MCF 10A (cell line): ENCODE measurements around the gene KLHL22. TPM values are rescaled to one million over a fixed set of nuclear protein-coding genes. Genes with fewer than 3 reads are reported as not detected.
"Not testable (repeated sequence)": the region's sequence is repeated elsewhere in the genome, so short reads cannot be mapped to it uniquely, and the experiment has no call there.

Experiments
- BruUV-seq: library from RNA; stranded (reverse); fragments of 400-500 nt; replicated peaks from 2 replicates; lab custom pipeline; 2021; lab: Mats Ljungman, UMichigan
- CTCF ChIA-PET: fragments of 300-600 bp; sonication (Branson Sonifier 250); formaldehyde crosslinking; extraction: SDS; loops from one replicate; lab custom pipeline; 2021; ENCODE audit warnings: antibody characterized with exemption, inconsistent platforms; lab: Yijun Ruan, JAX
- POLR2A ChIA-PET: fragments of 300-600, 350-650 bp; sonication (Branson Sonifier 250); formaldehyde crosslinking; extraction: SDS; loops from one replicate; lab custom pipeline; 2020; ENCODE audit warnings: antibody characterized with exemption, inconsistent platforms; lab: Yijun Ruan, JAX
- DNase-seq: peaks from one replicate; pipeline ENCODE4 v3.0.0-alpha.2; 2018; ENCODE audit not compliant: unreplicated experiment
- H3K27ac Mint-ChIP-seq: one replicate; pipeline ENCODE4 v1.8.0; 2022; ENCODE audit warnings: mild to moderate bottlenecking, low read depth, mixed read lengths; ENCODE audit not compliant: unreplicated experiment
- H3K27me3 Mint-ChIP-seq: one replicate; pipeline ENCODE4 v1.8.0; 2022; ENCODE audit warnings: mixed read lengths; ENCODE audit not compliant: insufficient read depth, unreplicated experiment
- H3K36me3 Mint-ChIP-seq: one replicate; pipeline ENCODE4 v1.8.0; 2022; ENCODE audit warnings: mild to moderate bottlenecking, moderate library complexity, mixed read lengths; ENCODE audit not compliant: insufficient read depth, unreplicated experiment
- H3K4me1 Mint-ChIP-seq: one replicate; pipeline ENCODE4 v1.8.0; 2022; ENCODE audit warnings: mixed read lengths; ENCODE audit not compliant: insufficient read depth, unreplicated experiment
- H3K4me3 Mint-ChIP-seq: one replicate; pipeline ENCODE4 v1.8.0; 2022; ENCODE audit warnings: mild to moderate bottlenecking, moderate library complexity, mixed read lengths; ENCODE audit not compliant: unreplicated experiment
- H3K9me3 Mint-ChIP-seq: one replicate; pipeline ENCODE4 v1.8.0; 2022; ENCODE audit warnings: mixed read lengths; ENCODE audit not compliant: unreplicated experiment
- CTCF ChIP-seq: fragments of 200-600 bp; IDR thresholded peaks from one replicate; pipeline ENCODE4 v1.8.0; 2022; ENCODE audit warnings: antibody characterized with exemption, mild to moderate bottlenecking; ENCODE audit not compliant: unreplicated experiment
- intact Hi-C: fragments of 100-400 bp; cut with micrococcal nuclease; formaldehyde crosslinking; loops from 2 replicates; pipeline ENCODE4 v1.14.1; 2022
- total RNA-seq: library from RNA; stranded (reverse); gene quantifications from 2 replicates; pipeline ENCODE4 v1.2.3, GENCODE V29; 2022

Gene KLHL22
- total RNA-seq, 1 experiment from 2014 or later, result 14.7 TPM

DNA sequence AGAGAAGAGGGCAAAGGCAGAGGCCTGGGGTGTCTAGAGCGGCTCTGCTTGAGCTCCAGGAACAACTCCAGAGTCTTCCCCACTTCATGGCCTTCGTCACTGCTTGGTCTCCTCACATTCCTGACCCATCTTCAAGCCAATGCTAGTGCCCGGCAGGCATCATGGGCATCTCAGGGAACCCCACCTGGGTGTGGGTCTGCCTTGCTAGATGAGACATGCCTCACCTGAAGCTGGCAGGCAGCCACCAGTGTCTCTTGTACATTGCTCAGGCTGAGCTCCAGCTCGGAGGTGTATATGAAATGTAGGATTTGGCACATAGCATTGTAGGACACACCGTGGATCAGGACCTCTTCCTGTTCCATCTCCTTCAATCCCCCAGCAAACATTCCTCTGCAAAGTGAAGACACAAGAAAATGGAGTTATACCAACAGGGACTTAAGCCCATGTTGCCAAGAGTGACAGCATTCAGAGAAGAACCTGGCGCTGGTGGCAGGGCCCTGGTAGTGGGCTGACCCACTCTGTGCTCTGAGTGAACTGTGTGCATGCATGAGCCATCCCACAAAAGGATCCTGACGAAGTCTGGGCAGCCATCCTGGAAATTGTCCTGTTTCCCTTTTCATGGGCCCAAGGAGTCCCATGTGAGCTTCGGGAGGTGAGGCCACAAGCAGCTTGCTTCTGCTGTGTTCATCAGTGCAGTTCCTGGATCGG is 24.3 kb downstream of the KLHL22 start:
- Mint-ChIP-seq H3K4me3 (no peak overlapping the region), H3K27ac (no peak overlapping the region), H3K9me3 (no peaks in the 10 kb centered on the region), H3K36me3 (peaks cover 11% of the 10 kb centered on the region), H3K4me1 (no peaks in the 10 kb centered on the region), H3K27me3 (no peaks in the 10 kb centered on the region)
- no peak for DNase-seq
- intact Hi-C loops, result no loop called here
- no peak for TF ChIP-seq CTCF
- ChIA-PET POLR2A (no interaction called here), CTCF (interaction anchor here (0.5 kb wide), 1 partner anchor 75 kb away, joined by 3 read pairs; no protein-coding TSS in a partner anchor)
- no TSS peak for BruUV-seq

- H3K27ac Mint-ChIP-seq, H3K4me1 Mint-ChIP-seq, H3K27me3 Mint-ChIP-seq, intact Hi-C loops, H3K4me3 Mint-ChIP-seq, DNase-seq, BruUV-seq, POLR2A ChIA-PET, H3K9me3 Mint-ChIP-seq: not testable (repeated sequence)
- CTCF ChIA-PET, result interaction anchor here (0.5 to 1.3 kb wide), 4 partner anchors 11 to 76 kb away, joined by 3 read pairs; no protein-coding TSS in a partner anchor
- peaks cover 11% of the 10 kb centered on the region for H3K36me3 Mint-ChIP-seq
Observed at GRCh38 chr22:20470525-20470924, 25.1 kb downstream of the KLHL22 start.

GRCh38 chr22:20469110-20469868 is 26.3 kb downstream of the KLHL22 start:
- Mint-ChIP-seq H3K27me3 (no peaks in the 10 kb centered on the region), H3K4me3 (no peak overlapping the region), H3K27ac (no peak overlapping the region), H3K4me1 (no peaks in the 10 kb centered on the region), H3K36me3 (peaks cover 19% of the 10 kb centered on the region), H3K9me3 (no peaks in the 10 kb centered on the region)
- DNase-seq, result no peak
- no TSS peak for BruUV-seq
- no peak for TF ChIP-seq CTCF
- ChIA-PET CTCF (interaction anchor here (1.0 to 1.3 kb wide), 3 partner anchors 10 to 51 kb away, joined by 3 read pairs; no protein-coding TSS in a partner anchor), POLR2A (interaction anchor here (0.6 kb wide), 1 partner anchor 267 kb away, joined by 3 read pairs; no protein-coding TSS in a partner anchor)
- intact Hi-C loops, result no loop called here

- BruUV-seq, result no TSS peak
- CTCF ChIA-PET, result interaction anchor here (0.7 to 1.1 kb wide), 2 partner anchors 10 to 48 kb away, joined by 3 to 6 read pairs; no protein-coding TSS in a partner anchor
- Mint-ChIP-seq H3K36me3 (peaks cover 28% of the 10 kb centered on the region), H3K4me1 (no peaks in the 10 kb centered on the region), H3K9me3 (no peaks in the 10 kb centered on the region), H3K27ac (no peak overlapping the region), H3K4me3 (no peak overlapping the region), H3K27me3 (no peaks in the 10 kb centered on the region)
- intact Hi-C loops, result no loop called here
- DNase-seq, result no peak
- POLR2A ChIA-PET, result no interaction called here
- no peak for TF ChIP-seq CTCF
Observed at GRCh38 chr22:20466659-20467379, 28.8 kb downstream of the KLHL22 start.
